ENCODE measurements around the gene C20orf202.

GRCh38 chr20:1166948-1167720 lies 36.1 kb upstream of the C20orf202 start:
- TF ChIP-seq POLR2A (IDR thresholded peaks at IDR 0.05; ENCODE audit: low read depth, low read length) (no peak), TAF1 (IDR thresholded peaks at IDR 0.05; ENCODE audit: low read depth, low read length) (no peak), SPI1 (IDR thresholded peaks at IDR 0.05; ENCODE audit: low read depth, low read length) (no peak)
